Sigmoid colon (tissue), 7 donors: ENCODE data around the gene ISOC2. TPM values are rescaled to one million over a fixed set of nuclear protein-coding genes. Genes with fewer than 3 reads are reported as not detected.

Experiments used
- DNase-seq: peaks from one replicate; pipeline ENCODE4 v3.0.0-alpha.2; 2019
- H3K27ac ChIP-seq, 4 donors: fragments of 200-600 bp; sonication (generic); one replicate each; pipeline ENCODE4 v1.5.1; 2016 to 2019; ENCODE audit warnings: mild to moderate bottlenecking in 1 of 4
- H3K27me3 ChIP-seq, 3 donors: fragments of 200-600 bp; sonication (generic); one replicate each; pipeline ENCODE4 v1.5.1; 2019; ENCODE audit warnings: mild to moderate bottlenecking in 1 of 3
- H3K36me3 ChIP-seq, 4 donors: fragments of 200-600 bp; sonication (generic); one replicate each; pipeline ENCODE4 v1.5.1; 2016 to 2019
- H3K4me1 ChIP-seq, 4 donors: fragments of 200-600 bp; sonication (generic); one replicate each; pipeline ENCODE4 v1.5.1; 2017 to 2019
- H3K4me3 ChIP-seq, 4 donors: fragments of 200-600 bp; sonication (generic); one replicate each; pipeline ENCODE4 v1.5.1; 2017 to 2019; ENCODE audit warnings: mild to moderate bottlenecking in 2 of 4, moderate library complexity in 1 of 4
- H3K9me3 ChIP-seq, 4 donors: fragments of 200-600 bp in 3 of 4; sonication (generic) in 3 of 4; one replicate each; pipeline versions ENCODE4 v1.5.1 to v1.6.1; 2013 to 2019
- EP300 ChIP-seq, 4 donors: sonication (generic); formaldehyde crosslinking; IDR thresholded peaks; one replicate each; pipeline ENCODE4 v1.6.1; 2017; ENCODE audit warnings: antibody characterized with exemption in 4 of 4
- POLR2A ChIP-seq, 2 donors: fragments of 450-650 bp; IDR thresholded peaks; one replicate each; pipeline ENCODE4 v1.6.1; 2016; ENCODE audit warnings: antibody characterized with exemption in 2 of 2, mild to moderate bottlenecking in 2 of 2, moderate library complexity in 2 of 2
- POLR2AphosphoS5 ChIP-seq, 4 donors: sonication (generic); formaldehyde crosslinking; IDR thresholded peaks; one replicate each; pipeline ENCODE4 v1.6.1; 2017; ENCODE audit warnings: antibody characterized with exemption in 4 of 4
- WGBS, 2 donors: extraction: QIAGEN DNeasy Blood & Tissue Kit; methylation state at CpG; one replicate each; pipeline ENCODE4 v1.1.7; 2013; 5-methylcytosine and 5-hydroxymethylcytosine counted together
- intact Hi-C: fragments of 100-400 bp; cut with DNase I; formaldehyde crosslinking; loops from one replicate; pipeline ENCODE4 v1.15.1; 2023
- polyA plus RNA-seq, 3 donors: library from polyadenylated mRNA; stranded (reverse); fragments of 200-250 nt; gene quantifications; one replicate each; pipeline ENCODE4 v1.2.3, GENCODE V29; 2013
- total RNA-seq, 4 donors: library from RNA; depleted of rRNA; stranded (reverse); fragments of >200 nt; gene quantifications; one replicate each; pipeline ENCODE4 v1.1.0, GENCODE V29; 2016
- TF ChIP-seq, protein P1 (sequence below), 4 experiments: fragments of 450-650 bp in 3 of 4; fragments of 200-600 bp in 1 of 4; IDR thresholded peaks; one replicate each; pipeline ENCODE4 v1.5.1; 2016 to 2019; ENCODE audit warnings: antibody characterized with exemption in 4 of 4, mild to moderate bottlenecking in 3 of 4, moderate library complexity in 2 of 4
- donor health status: healthy with polysubstance abuse.
- donor health status: Bipolar disorder and iron deficiency.
- donor health status: healthy.

The ISOC2 gene
- total and polyA plus RNA-seq, 7 donors = 90.3 to 173 (median 114) TPM

DNA sequence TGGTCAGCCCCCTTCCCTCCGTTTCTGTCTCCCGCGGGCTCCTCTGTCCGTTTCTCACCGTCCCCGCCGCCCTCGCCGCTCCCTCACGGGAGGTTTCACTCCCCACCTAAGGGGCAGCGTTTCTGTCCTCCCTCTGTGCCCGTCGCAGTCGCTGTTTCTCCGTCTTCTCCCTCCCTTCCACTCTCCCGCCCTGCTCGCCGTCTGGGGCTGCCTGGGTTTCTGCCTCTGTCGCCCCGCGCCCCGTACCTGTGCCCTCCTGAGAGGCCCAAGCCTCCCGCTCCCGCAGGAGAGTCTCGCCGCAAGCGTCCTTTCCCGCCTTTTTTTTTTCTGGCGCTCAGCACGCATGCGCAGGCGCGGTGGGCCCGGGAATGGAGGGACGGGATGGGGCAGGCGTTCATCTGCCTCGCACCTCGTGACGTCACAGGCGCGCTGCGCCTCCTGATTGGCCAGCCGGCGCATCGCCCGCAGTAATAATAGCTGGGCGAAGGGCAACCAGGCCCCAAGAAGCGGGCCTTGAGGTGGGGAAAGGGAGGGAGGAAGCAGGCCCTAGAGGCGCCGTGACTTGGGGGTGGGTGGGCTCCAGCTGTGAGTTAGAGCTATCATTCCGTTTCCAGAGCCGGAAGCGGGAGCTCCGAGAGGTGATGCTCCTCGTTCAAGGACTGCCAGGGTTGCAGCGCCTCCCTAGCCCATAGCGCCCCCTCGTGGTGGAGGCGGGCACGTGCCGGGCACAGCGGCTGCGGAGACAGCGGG, 42.2 kb upstream of the ISOC2 start:
- intact Hi-C loops = loop anchor here (1.0 to 10.0 kb wide), 3 partner anchors 35 to 361 kb away; partner anchors contain the start of gene UBE2S
- TF ChIP-seq POLR2AphosphoS5 (IDR thresholded peaks at IDR 0.05) = peak in 3 of 4 donors; percentile 27 to 46 (median 37)
- no peak for TF ChIP-seq POLR2A (IDR thresholded peaks at IDR 0.05)
- TF ChIP-seq EP300 (IDR thresholded peaks at IDR 0.05) = no peak
- TF ChIP-seq, protein P1, sequence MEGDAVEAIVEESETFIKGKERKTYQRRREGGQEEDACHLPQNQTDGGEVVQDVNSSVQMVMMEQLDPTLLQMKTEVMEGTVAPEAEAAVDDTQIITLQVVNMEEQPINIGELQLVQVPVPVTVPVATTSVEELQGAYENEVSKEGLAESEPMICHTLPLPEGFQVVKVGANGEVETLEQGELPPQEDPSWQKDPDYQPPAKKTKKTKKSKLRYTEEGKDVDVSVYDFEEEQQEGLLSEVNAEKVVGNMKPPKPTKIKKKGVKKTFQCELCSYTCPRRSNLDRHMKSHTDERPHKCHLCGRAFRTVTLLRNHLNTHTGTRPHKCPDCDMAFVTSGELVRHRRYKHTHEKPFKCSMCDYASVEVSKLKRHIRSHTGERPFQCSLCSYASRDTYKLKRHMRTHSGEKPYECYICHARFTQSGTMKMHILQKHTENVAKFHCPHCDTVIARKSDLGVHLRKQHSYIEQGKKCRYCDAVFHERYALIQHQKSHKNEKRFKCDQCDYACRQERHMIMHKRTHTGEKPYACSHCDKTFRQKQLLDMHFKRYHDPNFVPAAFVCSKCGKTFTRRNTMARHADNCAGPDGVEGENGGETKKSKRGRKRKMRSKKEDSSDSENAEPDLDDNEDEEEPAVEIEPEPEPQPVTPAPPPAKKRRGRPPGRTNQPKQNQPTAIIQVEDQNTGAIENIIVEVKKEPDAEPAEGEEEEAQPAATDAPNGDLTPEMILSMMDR (IDR thresholded peaks at IDR 0.05) = peak; percentile 98 to 99 (median 99)
- peaks cover 0 to 19% (median 10%) of the 10 kb centered on the region in 4 donors for H3K4me1 ChIP-seq
- peaks cover 11 to 34% (median 19%) of the 10 kb centered on the region in 4 donors for H3K36me3 ChIP-seq
- H3K9me3 ChIP-seq = no peaks in the 10 kb centered on the region
- DNase-seq = peak; percentile 97
- peak overlapping the region; percentile 78 to 89 (median 89) for H3K27ac ChIP-seq
- peak overlapping the region; percentile 34 to 54 (median 46) for H3K4me3 ChIP-seq
- 12 to 25% methylated on average over 64 of the region's 64 CpGs for WGBS, 2 donors
- H3K27me3 ChIP-seq = no peaks in the 10 kb centered on the region

DNA sequence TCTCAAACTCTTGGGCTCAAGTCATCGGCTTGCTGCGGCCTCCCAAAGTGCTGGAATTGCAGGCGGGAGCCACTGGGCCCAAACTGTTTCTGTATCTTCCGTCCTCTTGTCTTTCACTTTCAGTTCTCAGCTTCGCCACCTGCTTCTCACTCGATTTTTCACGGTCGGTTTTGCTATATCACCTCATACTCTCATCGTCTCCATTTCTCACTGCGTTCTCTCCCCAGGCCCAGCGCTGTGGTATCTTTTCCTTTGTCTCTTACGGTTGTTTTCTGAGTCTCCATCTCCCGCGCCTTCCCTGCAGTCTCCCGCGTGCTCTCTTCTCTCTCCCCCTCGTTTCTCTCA, 41.7 kb upstream of the ISOC2 start:
- peaks cover 0 to 25% (median 13%) of the 10 kb centered on the region in 4 donors for H3K4me1 ChIP-seq
- no peak for DNase-seq
- H3K36me3 ChIP-seq = peaks cover 11 to 38% (median 19%) of the 10 kb centered on the region in 4 donors
- intact Hi-C loops = loop anchor here (5.0 to 10.0 kb wide), 2 partner anchors 98 to 361 kb away; partner anchors contain the start of gene UBE2S
- TF ChIP-seq, protein P1 (IDR thresholded peaks at IDR 0.05) = no peak
- no peak for TF ChIP-seq POLR2A (IDR thresholded peaks at IDR 0.05)
- no peak for TF ChIP-seq EP300 (IDR thresholded peaks at IDR 0.05)
- TF ChIP-seq POLR2AphosphoS5 (IDR thresholded peaks at IDR 0.05) = no peak
- no peaks in the 10 kb centered on the region for H3K27me3 ChIP-seq
- H3K9me3 ChIP-seq = no peaks in the 10 kb centered on the region
- 81 to 83% methylated on average over 17 of the region's 17 CpGs for WGBS, 2 donors
- no peak overlapping the region for H3K4me3 ChIP-seq
- peak overlapping the region in 2 of 4 donors; percentile 78 to 89 for H3K27ac ChIP-seq

DNA sequence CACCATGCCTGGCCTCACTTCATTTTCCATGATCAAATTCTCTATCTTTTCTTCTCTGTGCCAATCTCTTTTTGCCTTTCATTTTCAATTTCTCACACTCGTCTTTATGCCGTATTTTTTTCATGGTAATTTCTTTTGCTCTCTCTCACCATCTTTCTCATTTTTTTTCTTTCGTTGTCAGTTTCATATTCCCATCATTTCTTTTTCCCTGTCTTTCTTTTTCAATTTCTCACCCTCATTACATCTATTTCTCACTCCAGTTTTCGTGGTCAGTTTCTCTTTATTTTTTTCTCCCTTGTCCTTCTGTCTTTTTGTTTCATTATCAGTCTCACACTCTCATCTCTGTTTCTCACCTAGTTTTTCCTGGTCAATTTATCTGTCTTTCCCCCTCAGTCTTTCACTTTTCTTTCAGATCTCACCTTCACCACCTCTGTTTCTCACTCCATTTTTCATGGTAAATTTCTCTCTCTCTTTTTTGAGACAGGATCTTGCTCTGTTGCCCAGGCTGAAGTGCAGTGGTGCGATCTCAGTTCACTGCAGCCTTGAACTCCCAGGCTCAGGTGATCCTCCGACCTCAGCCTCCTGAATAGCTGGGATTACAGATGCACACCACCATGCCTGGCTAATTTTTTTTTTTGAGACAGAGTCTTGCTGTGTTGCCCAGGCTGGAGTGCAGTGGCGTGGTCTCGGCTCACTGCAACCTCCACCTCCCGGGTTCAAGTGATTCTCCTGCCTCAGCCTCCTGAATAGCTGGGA, 40.9 kb upstream of the ISOC2 start:
- peaks cover 0 to 29% (median 13%) of the 10 kb centered on the region in 4 donors for H3K4me1 ChIP-seq
- no peak overlapping the region for H3K27ac ChIP-seq
- H3K9me3 ChIP-seq = no peaks in the 10 kb centered on the region
- WGBS, 2 donors = 78 to 88% methylated on average over 9 of the region's 9 CpGs
- no peak overlapping the region for H3K4me3 ChIP-seq
- intact Hi-C loops = loop anchor here (5.0 to 10.0 kb wide), 2 partner anchors 98 to 360 kb away; partner anchors contain the start of gene UBE2S
- no peak for TF ChIP-seq EP300 (IDR thresholded peaks at IDR 0.05)
- no peaks in the 10 kb centered on the region for H3K27me3 ChIP-seq
- no peak for DNase-seq
- H3K36me3 ChIP-seq = peaks cover 11 to 43% (median 19%) of the 10 kb centered on the region in 4 donors

DNA sequence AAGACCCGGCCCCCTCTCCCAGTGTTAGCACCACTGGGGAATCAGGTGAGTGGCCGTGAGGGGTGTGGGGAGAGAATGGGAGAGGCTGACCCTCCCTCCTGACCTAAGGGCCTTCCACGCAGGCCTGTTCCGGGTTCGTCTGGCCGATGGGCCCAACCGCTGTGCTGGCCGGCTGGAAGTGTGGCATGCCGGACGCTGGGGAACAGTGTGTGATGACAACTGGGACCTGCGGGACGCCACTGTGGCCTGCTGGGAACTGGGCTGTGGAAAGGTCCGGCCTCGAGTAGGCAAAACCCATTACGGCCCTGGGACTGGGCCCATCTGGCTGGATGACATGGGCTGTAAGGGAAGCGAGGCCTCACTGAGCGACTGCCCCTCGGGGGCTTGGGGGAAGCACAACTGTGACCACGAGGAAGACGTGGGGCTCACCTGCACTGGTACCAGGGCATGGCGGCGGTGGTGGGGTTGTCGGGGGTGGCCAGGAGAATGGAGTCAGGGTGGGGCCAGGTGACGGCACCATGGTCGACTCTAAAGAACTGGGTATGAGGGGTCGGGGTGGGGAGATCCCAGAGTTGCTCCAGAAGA, 39.0 kb upstream of the ISOC2 start:
- intact Hi-C loops = loop anchor here (5.0 to 10.0 kb wide), 2 partner anchors 96 to 358 kb away; partner anchors contain the start of gene UBE2S
- 93% methylated on average over 26 of the region's 26 CpGs for WGBS, 2 donors

More for the DNA sequence above, 39.0 kb upstream of the ISOC2 start:
- Histone ChIP-seq H3K36me3 (peaks cover 11 to 42% (median 24%) of the 10 kb centered on the region in 4 donors), H3K27ac (no peak overlapping the region), H3K4me3 (no peak overlapping the region), H3K27me3 (no peaks in the 10 kb centered on the region), H3K4me1 (peaks cover 0 to 29% (median 13%) of the 10 kb centered on the region in 4 donors), H3K9me3 (no peaks in the 10 kb centered on the region)
- DNase-seq = no peak
- TF ChIP-seq POLR2A (IDR thresholded peaks at IDR 0.05) (no peak), EP300 (IDR thresholded peaks at IDR 0.05) (no peak), POLR2AphosphoS5 (IDR thresholded peaks at IDR 0.05) (no peak)
- TF ChIP-seq, protein P1 (IDR thresholded peaks at IDR 0.05) = no peak
